Right lobe of liver (tissue), 6 donors: ENCODE measurements around the gene DIP2C. TPM values are rescaled to one million over a fixed set of nuclear protein-coding genes. Genes with fewer than 3 reads are reported as not detected.

Source experiments
- ATAC-seq, 4 donors: fragments of 200-7000 bp; cut with Tn5 transposase; one replicate each; pipeline ENCODE4 v1.9.1; 2020; ENCODE audit warnings: mild to moderate bottlenecking in 4 of 4, moderate library complexity in 4 of 4
- DNase-seq, 3 donors: peaks; one replicate each; pipeline ENCODE4 v3.0.0-alpha.2; 2020
- H3K27ac ChIP-seq, 3 donors: fragments of 200-600 bp; one replicate each; pipeline ENCODE4 v1.8.0; 2022
- H3K27me3 ChIP-seq, 2 donors: fragments of 200-600 bp; one replicate each; pipeline ENCODE4 v1.8.0; 2022
- H3K36me3 ChIP-seq, 4 donors: fragments of 200-600 bp; sonication (generic) in 1 of 4; one replicate each; pipeline versions ENCODE4 v1.5.1 to v1.8.0; 2017 to 2022; ENCODE audit warnings: control low read depth in 1 of 4
- H3K4me1 ChIP-seq, 4 donors: fragments of 200-600 bp; sonication (generic) in 1 of 4; one replicate each; pipeline versions ENCODE4 v1.5.1 to v1.8.0; 2017 to 2022; ENCODE audit warnings: control low read depth in 1 of 4
- H3K4me3 ChIP-seq, 3 donors: fragments of 200-600 bp; one replicate each; pipeline ENCODE4 v1.8.0; 2022
- H3K9me3 ChIP-seq, 4 donors: fragments of 200-600 bp; sonication (generic) in 1 of 4; one replicate each; pipeline versions ENCODE4 v1.5.1 to v1.8.0; 2017 to 2022; ENCODE audit warnings: control low read depth in 1 of 4
- CTCF ChIP-seq, 4 donors: fragments of 200-600 bp in 3 of 4; fragments of 450-650 bp in 1 of 4; IDR thresholded peaks; one replicate each; pipeline versions ENCODE4 v1.5.1 to v1.8.0; 2016 to 2022; ENCODE audit warnings: antibody characterized with exemption in 4 of 4, mild to moderate bottlenecking in 2 of 4
- POLR2A ChIP-seq: fragments of 450-650 bp; IDR thresholded peaks from one replicate; pipeline ENCODE4 v1.6.1; 2017; ENCODE audit warnings: antibody characterized with exemption, mild to moderate bottlenecking
- whole genome bisulfite sequencing: methylation state at CpG from one replicate; pipeline ENCODE4 v1.1.6; 2018; ENCODE audit warnings: low coverage, low lambda C conversion rate; ENCODE audit not compliant: insufficient coverage; ENCODE audit errors: missing lambda C conversion rate; 5-methylcytosine and 5-hydroxymethylcytosine counted together
- intact Hi-C, 2 donors: fragments of 100-400 bp; cut with DNase I; formaldehyde crosslinking; loops; one replicate each; pipeline versions ENCODE4 v1.11.2 to v1.14.1; 2022
- total RNA-seq, 6 experiments: library from RNA; depleted of rRNA in 2 of 6; stranded (reverse); fragments of >200 nt in 2 of 6; fragmentation: NEBNext Ultra II Directional in 3 of 6; extraction: Animal tissue kit (Norgen Biotek cat#: 25700) in 3 of 6; gene quantifications; one replicate each; pipeline versions ENCODE4 v1.1.0 to v1.2.4, GENCODE V29; 2016 to 2023
- donor health status: DM: no; HTN: yes; CAD: no.
- donor health status: DM: no; HTN: no; CAD: no.
- donor health status: DM: no; HTN: no; CAD: no.
- donor health status: DM: no; HTN: yes; CAD: no.
- donor health status: DM: no; HTN: yes; CAD: no.

The DIP2C gene
- total RNA-seq, 6 experiments from 2014 or later, result 8.0 to 13.5 (median 11.7) TPM

- no peaks in the 10 kb centered on the region for H3K36me3 ChIP-seq
- no peak for ATAC-seq
Measured at GRCh38 chr10:260819-261429, 428.5 kb downstream of the DIP2C start.

GRCh38 chr10:251982-252582 is 437.4 kb downstream of the DIP2C start:
- TF ChIP-seq POLR2A, result no peak
- TF ChIP-seq CTCF (IDR thresholded peaks at IDR 0.05), result no peak
- 91% methylated on average over 10 of the region's 13 CpGs for WGBS
- Histone ChIP-seq H3K4me3 (no peak overlapping the region), H3K4me1 (no peaks in the 10 kb centered on the region), H3K9me3 (no peaks in the 10 kb centered on the region), H3K27ac (no peak overlapping the region), H3K27me3 (no peaks in the 10 kb centered on the region), H3K36me3 (peaks cover 2 to 32% (median 14%) of the 10 kb centered on the region in 4 donors)
- intact Hi-C loops, result no loop called here
- ATAC-seq (no peak), DNase-seq (no peak)

More at GRCh38 chr10:260819-261429, 428.5 kb downstream of the DIP2C start:
- DNase-seq, result no peak
- no peaks in the 10 kb centered on the region for H3K4me1 ChIP-seq
- no peak for TF ChIP-seq POLR2A
- no peak for TF ChIP-seq CTCF (IDR thresholded peaks at IDR 0.05)
- WGBS, result 75% methylated on average over 12 of the region's 15 CpGs
- H3K4me3 ChIP-seq, result no peak overlapping the region
- H3K27me3 ChIP-seq, result no peaks in the 10 kb centered on the region
- intact Hi-C loops, result no loop called here
- no peak overlapping the region for H3K27ac ChIP-seq
- no peaks in the 10 kb centered on the region for H3K9me3 ChIP-seq

- H3K4me3 ChIP-seq, result no peak overlapping the region
- intact Hi-C loops, result no loop called here
- H3K4me1 ChIP-seq, result no peaks in the 10 kb centered on the region
- DNase-seq (no peak), ATAC-seq (no peak)
- H3K36me3 ChIP-seq, result peaks cover 2 to 38% (median 16%) of the 10 kb centered on the region in 4 donors
- 94% methylated on average over 9 of the region's 15 CpGs for WGBS
- H3K27me3 ChIP-seq, result no peaks in the 10 kb centered on the region
- no peak overlapping the region for H3K27ac ChIP-seq
- TF ChIP-seq POLR2A, result no peak
- no peak for TF ChIP-seq CTCF (IDR thresholded peaks at IDR 0.05)
- no peaks in the 10 kb centered on the region for H3K9me3 ChIP-seq
Measured at GRCh38 chr10:248307-248706, 441.2 kb downstream of the DIP2C start.

- 86% methylated on average over 3 of the region's 4 CpGs for WGBS
- H3K4me3 ChIP-seq, result no peak overlapping the region
- TF ChIP-seq CTCF (IDR thresholded peaks at IDR 0.05) (no peak), POLR2A (no peak)
- H3K27ac ChIP-seq, result no peak overlapping the region
- ATAC-seq, result no peak
- peaks cover 2 to 40% (median 16%) of the 10 kb centered on the region in 4 donors for H3K36me3 ChIP-seq
- H3K4me1 ChIP-seq, result no peaks in the 10 kb centered on the region
- no peak for DNase-seq
- H3K9me3 ChIP-seq, result no peaks in the 10 kb centered on the region
- no peaks in the 10 kb centered on the region for H3K27me3 ChIP-seq
- intact Hi-C loops, result no loop called here
Measured at GRCh38 chr10:247480-247879, 442.0 kb downstream of the DIP2C start.
